B cell (primary cell): ENCODE data around the gene ITGB8.

Source experiments
- EZH2 ChIP-seq: IDR thresholded peaks from 2 replicates; pipeline ENCODE4 v1.6.1; 2012; ENCODE audit warnings: borderline replicate concordance, low read depth, mild to moderate bottlenecking, moderate library complexity, low read length; ENCODE audit not compliant: insufficient read depth, poor library complexity, severe bottlenecking
- TF ChIP-seq, protein P1 (sequence below): fragments of 200-600 bp; IDR thresholded peaks from one replicate; pipeline ENCODE4 v1.8.0; 2022; ENCODE audit warnings: antibody characterized with exemption, mild to moderate bottlenecking

DNA sequence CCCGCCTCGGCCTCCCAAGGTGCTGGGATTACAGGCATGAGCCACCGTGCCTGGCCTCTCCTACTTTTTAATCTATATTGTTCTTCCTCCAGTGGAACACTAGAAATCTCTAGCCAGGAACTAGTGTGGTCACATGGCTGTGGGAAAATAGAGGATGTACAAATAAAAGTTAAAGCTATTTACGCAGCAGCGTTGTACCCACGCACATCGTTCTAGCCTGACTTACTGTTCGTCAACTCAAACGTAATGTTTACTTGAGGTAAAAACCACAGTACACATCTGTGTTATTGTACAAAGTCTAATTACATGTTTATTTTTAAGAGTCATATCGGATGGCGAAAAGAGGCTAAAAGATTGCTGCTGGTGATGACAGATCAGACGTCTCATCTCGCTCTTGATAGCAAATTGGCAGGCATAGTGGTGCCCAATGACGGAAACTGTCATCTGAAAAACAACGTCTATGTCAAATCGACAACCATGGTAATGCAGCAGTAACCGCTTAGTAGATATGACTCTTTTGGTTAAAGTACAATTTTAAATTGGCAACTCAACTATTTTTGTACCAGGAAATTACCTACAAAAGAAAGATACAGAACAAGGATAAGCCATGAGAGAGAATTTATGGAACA is 50.8 kb downstream of the ITGB8 start:
- TF ChIP-seq, protein P1, sequence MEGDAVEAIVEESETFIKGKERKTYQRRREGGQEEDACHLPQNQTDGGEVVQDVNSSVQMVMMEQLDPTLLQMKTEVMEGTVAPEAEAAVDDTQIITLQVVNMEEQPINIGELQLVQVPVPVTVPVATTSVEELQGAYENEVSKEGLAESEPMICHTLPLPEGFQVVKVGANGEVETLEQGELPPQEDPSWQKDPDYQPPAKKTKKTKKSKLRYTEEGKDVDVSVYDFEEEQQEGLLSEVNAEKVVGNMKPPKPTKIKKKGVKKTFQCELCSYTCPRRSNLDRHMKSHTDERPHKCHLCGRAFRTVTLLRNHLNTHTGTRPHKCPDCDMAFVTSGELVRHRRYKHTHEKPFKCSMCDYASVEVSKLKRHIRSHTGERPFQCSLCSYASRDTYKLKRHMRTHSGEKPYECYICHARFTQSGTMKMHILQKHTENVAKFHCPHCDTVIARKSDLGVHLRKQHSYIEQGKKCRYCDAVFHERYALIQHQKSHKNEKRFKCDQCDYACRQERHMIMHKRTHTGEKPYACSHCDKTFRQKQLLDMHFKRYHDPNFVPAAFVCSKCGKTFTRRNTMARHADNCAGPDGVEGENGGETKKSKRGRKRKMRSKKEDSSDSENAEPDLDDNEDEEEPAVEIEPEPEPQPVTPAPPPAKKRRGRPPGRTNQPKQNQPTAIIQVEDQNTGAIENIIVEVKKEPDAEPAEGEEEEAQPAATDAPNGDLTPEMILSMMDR: no peak
- TF ChIP-seq EZH2: no peak
